HG03097 (cell line): ENCODE measurements around the gene TRDN.
"Not testable (repeated sequence)": the region's sequence is repeated elsewhere in the genome, so short reads cannot be mapped to it uniquely, and the experiment has no call there.

Experiments used
- ATAC-seq: cut with Tn5 transposase; IDR thresholded peaks from one replicate; pipeline ENCODE4 v1.9.1; 2021; ENCODE audit not compliant: unreplicated experiment, low FRiP score

The TRDN gene

DNA sequence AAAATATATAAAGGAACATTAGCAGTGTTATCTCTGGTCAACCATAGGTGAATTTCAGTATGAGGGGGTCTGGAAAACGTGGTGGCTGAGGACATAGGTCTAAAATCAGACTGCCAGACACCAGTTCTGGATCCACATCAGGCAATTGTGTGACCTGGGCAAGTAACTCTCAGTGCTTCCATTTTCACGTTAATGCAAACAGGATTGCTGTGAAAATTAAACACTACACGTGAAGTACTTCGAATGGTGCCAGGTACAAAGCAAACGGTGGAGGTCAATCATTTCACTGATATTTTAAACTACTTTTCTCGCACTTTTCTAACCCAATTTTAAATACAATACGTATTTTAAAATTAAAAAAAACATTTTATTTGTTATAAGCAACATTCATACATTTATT is 315.7 kb downstream of the TRDN start:
- no peak for ATAC-seq

DNA sequence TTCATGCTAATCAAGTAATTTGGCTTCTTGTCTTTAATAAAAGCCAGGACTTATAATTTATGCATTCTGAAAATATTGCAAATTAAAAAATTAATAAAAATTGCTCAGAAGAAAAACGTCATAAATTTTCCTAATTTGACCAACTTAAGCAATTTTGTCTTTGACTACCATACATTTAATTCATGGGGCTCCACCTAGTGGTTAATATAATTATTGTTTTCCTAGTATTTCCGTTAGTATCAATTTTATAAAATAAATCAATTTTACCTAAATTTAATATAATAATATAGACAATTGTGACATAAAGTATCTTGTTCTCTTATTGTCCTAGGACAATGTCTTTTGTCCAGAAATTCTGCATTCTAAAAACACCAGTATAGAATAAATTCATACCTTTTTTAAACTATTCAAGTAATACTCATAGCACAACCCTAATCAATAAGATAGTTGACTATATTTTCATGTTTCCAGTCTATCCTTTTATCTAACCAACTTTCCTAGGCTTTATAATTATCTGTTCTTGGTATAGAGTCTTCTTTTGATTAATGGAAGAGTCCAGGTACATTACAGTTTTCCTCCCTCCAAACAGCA is 319.9 kb downstream of the TRDN start:
- no peak for ATAC-seq

DNA sequence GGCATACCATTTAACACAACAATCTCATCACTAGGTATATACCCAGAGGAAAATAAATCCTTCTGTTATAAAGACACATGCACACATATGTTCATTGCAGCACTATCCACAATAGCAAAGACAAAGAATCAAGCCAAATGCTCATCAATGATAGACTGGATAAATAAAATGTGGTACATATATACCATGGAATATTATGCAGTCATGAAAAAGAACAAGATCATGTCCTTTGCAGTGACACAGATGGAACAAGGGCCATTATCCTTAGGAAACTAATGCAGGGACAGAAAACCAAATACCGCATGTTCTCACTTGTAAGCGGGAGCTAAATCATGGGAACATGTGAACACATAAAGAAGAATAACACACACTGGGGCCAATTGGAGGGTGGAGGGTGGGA is 322.3 kb downstream of the TRDN start:
- not testable (repeated sequence) for ATAC-seq

DNA sequence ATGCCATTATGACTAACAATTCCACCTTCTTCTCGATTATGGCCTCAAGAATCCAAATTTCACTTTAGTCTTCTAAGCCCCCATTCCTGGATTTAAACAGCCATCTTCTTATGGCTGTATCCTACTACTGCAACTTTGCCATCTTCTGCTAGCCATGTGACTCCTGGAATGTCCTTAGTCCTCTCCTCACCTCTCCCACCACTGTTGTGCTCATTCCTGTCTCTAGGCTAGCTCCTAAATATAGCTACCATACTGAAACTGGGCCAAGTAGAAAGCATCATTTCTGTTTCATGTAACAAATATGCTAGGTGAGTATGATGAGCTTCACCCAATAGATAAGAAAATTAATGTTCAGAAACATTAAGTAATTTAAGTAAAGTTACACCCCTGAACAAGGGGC is 327.6 kb downstream of the TRDN start:
- no peak for ATAC-seq

GRCh38 chr6:123306334-123306733 is 330.4 kb downstream of the TRDN start:
- no peak for ATAC-seq

DNA sequence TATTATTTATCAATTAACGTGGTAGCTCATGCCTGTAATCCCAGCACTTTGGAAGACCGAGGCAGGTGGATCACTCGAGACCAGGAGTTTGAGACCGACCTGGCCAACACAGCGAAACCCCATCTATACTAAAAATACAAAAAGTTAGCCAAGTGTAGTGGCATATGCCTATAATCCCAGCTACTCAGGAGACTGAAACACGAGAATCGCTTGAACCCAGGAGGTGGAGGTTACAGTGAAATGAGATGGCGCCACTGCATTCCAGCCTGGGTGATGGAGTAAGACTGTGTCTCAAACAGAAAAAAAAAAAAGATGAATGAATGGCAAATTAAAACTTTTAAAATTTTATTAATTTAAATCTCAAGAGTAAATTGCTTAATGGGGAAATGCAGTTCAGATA is 341.1 kb downstream of the TRDN start:
- no peak for ATAC-seq

DNA sequence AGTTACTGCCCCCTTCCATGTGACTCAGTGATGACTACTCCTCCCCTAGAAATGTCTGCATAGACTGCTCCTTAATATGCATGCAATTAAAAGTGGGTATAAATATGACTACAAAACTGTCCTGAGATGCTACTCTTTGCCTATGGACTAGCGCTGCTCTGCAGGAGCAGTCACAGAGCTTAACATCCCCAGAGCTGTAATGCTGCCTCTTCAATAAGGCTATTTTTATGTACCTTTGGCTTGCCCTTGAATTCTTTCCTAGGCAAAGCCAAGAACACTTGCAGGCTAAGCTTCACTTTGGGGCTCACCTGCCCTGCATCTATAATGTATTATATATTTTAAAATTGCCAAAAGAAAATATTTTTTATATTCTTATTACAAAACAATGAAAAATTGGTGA is 341.6 kb downstream of the TRDN start:
- ATAC-seq: no peak

DNA sequence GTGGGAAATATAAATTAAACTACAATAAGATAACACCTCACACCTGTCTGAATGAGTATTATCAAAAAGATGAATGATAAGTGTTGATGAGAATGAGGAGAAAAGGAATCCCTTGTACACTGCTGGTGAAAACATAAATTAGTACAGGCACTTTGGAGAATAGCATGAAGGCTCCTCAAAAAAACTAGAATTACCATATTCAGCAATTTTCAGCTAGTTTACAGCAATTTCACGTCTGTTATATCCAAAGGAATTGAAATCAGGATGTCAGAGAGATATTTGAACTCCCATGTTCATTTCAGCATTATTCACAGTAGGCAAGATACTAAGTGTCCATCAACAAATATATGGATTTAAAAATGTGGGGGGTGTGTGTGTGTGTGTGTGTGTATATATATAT is 348.1 kb downstream of the TRDN start:
- no peak for ATAC-seq

DNA sequence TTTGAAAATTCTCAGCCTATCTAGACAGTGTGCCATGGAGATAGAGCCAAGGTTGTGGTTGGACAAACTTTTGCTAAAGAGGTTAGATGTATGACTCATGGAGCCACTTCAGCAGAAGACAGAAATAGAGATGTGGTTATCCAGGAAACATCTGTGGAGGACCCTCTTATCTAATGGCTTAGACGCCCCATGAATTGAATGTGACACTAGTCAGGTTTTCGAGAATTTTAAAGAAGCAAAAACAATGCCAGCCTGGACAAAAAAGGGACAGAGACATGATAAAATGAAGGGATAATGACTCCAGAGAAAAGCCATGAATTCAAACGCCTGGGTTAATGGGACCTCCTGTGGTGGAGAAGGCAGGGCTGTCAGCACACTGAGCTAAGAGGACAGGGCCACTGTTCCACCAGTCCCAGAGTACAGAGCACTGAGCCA is 360.2 kb downstream of the TRDN start:
- no peak for ATAC-seq

DNA sequence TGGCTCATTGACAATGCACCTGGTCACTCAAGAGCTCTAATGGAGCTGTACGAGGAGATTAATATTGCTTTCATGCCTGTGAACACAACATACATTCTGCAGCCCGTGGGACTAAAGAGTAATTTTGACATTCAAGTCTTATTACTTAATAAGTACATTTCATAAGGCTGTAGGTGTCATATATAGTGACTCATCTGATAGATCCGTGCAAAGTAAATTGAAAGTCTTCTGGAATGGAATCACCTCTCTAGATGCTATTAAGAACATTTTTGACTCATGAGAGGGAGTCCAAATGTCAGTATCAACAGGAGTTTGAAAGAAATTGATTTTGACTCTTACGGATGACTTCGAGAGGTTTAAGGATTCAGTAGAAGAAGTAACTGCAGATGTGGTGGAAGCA is 372.8 kb downstream of the TRDN start:
- ATAC-seq: no peak

- no peak for ATAC-seq
Observed at GRCh38 chr6:123240626-123241025, 396.1 kb downstream of the TRDN start.

DNA sequence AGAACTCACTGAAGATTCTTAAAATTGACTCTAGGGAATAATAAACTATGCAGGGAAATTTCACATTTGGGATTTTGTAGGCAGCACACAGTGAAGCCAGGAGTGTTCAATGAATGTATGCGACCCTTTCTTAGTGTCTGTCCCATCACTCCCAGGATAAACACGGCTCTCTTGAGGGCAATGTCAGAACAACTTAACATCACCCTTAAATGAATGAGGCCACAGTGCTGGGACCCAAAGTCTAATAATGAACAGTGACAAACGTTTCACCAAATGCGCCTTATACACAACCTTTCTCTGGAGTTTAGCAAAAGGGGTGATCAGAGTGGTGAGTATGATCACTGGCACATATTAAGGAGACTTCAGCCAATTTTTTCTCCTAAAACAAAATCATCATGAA is 403.4 kb downstream of the TRDN start:
- ATAC-seq: no peak

GRCh38 chr6:123227789-123228188 is 409.0 kb downstream of the TRDN start:
- not testable (repeated sequence) for ATAC-seq

- ATAC-seq: no peak
Observed at GRCh38 chr6:123226398-123226797, 410.4 kb downstream of the TRDN start.

GRCh38 chr6:123224077-123224476 is 412.7 kb downstream of the TRDN start:
- ATAC-seq: no peak

DNA sequence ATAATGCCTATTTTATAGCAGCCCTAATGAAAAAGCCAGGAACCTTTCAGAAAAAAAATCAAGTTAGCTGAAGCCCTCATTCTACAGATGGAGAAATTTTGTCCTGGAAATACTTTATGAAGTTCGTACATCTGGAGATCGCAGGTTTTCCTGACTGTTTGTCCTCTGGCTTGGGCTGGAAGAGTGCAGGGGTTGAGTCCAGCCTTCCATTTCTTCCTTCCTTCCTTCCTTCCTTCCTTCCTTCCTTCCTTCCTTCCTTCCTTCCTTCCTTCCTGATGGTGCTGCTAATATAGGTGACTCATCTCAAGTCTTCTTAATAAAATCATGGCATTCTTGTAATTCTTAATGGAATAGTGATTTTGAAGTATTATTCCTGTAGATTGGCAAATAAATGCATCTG is 413.3 kb downstream of the TRDN start:
- ATAC-seq: no peak

DNA sequence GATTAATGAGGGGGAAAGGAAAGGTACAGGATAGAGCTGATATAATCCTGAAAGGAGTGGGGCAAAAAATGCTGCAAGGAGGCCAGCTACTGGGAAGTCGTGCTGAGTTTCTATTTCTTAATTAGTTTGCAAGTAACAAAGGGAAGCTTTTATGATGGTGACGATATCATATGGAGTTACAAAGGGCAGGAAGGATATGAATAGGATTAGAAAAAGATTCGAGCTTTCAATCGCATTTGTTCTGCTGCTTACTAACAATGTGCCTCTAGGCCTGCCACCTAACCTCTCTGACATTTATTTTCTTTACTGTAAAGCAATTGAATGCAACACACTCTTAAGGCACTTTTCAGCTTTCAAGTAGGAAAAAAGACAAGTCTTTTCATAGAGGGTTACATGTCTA is 421.5 kb downstream of the TRDN start:
- ATAC-seq: no peak

- ATAC-seq: no peak
Observed at GRCh38 chr6:123214433-123214832, 422.3 kb downstream of the TRDN start.

DNA sequence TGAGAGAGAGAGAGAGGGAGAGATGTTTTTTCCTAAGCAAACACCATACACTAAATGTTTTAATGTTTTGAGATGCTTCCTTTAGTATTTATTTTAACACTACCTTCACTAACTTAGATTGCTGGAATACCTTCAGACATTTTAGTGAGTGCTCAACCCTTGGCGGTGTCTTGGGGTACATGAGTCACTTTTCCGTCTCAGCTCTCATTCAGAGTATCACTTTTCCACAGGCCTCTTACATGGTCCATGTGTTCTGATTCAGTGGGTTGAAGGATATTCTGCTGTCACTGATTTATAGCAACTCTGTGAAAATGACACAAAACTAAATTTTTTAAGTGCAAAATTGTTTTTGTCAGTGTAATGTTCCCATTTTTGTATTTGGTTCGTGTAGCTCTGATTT is 422.8 kb downstream of the TRDN start:
- no peak for ATAC-seq

DNA sequence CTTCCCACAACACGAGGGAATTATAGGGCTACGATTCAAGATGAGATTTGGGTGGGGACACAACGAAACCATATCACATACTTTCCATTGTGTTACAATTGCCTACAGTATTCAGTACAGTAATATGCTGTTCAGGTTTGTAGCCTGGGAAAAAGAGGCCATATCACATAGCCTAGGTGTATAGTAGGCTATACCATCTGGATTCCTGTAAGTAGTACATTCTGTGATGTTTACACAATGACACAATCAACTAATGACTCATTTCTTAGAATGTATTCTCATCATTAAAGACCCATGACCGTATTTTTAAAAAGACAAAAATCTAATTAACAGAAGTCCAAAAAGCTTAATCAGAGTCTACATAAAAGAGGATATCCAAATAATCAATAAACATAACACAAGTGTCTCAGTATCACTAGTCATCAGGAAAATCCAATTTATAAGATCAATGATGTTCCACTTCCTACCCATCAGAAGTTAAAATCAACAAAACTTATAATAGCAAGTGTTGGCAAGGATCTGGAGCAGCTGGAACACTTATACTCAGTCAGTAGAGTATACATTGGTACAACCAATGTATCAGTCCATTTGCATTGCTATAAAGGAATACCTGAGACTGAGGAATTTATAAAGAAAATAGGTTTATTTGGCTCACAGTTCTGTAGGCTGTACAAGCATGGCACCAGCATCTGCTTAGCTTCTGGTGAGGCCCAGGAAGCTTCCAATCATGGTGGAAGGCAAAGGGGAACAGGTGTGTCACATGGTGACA is 424.8 kb downstream of the TRDN start:
- ATAC-seq: no peak

DNA sequence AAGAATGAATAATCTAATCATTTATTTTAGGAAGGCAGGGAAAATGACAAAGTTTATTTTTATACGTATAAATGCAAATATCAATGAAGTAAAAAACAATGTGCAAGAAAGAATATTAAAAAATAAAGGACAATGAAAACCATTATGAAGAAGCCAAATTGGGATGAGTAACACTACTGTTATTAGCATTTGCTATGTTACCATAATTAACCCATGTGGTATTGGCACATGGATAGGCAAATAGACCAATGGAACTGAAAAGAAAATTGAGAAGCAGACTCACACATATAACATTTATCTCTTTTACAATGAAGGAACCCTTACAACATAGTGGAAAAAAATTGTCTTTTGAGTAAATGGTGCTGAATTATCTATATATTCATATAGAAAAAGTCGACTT is 426.1 kb downstream of the TRDN start:
- no peak for ATAC-seq

DNA sequence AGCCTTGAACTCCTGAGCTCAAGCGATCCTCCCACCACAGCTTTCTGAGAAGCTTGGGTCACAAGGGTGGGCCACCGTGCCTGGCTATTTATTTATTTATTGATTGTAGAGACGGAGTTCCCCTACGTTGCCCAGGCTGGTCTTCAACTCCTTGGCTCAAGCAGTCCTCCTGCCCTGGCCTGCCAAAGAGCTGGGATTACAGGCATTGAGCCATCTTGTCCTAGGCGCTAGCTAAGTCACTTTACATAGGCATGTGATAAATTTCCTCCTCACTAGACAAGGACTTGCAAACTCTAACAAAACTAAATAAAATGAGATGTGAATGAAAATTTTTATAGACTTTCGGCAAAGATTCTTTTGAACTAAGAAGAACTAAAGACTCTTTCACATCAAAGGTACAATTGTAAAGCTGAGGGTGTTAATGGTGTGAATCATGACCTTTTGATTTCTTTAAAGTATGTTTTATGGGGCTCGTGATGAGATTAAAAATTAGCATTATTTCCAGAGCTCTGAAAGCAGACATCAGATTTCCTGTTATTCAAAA is 428.7 kb downstream of the TRDN start:
- ATAC-seq: no peak
